Endothelial cell (in vitro differentiated cells): ENCODE data around the gene PPID. TPM values are rescaled to one million over a fixed set of nuclear protein-coding genes. Genes with fewer than 3 reads are reported as not detected.
"Not testable (repeated sequence)": the region's sequence is repeated elsewhere in the genome, so short reads cannot be mapped to it uniquely, and the experiment has no call there.

Experiments
- DNase-seq: peaks from one replicate; pipeline ENCODE4 v3.0.0; 2021; ENCODE audit warnings: low spot score
- H3K27ac Mint-ChIP-seq: one replicate; pipeline ENCODE4 v1.8.0; 2021; ENCODE audit warnings: mixed read lengths, inconsistent platforms; ENCODE audit not compliant: unreplicated experiment
- H3K27me3 Mint-ChIP-seq: one replicate; pipeline ENCODE4 v1.8.0; 2021; ENCODE audit warnings: mild to moderate bottlenecking, moderate library complexity, mixed read lengths, inconsistent platforms; ENCODE audit not compliant: unreplicated experiment
- H3K36me3 Mint-ChIP-seq: one replicate; pipeline ENCODE4 v1.8.0; 2021; ENCODE audit warnings: mild to moderate bottlenecking, low read depth, mixed read lengths, inconsistent platforms; ENCODE audit not compliant: unreplicated experiment
- H3K4me1 Mint-ChIP-seq: one replicate; pipeline ENCODE4 v1.8.0; 2021; ENCODE audit warnings: mild to moderate bottlenecking, mixed read lengths, inconsistent platforms; ENCODE audit not compliant: unreplicated experiment
- H3K4me3 Mint-ChIP-seq: one replicate; pipeline ENCODE4 v1.8.0; 2021; ENCODE audit warnings: mild to moderate bottlenecking, mixed read lengths, inconsistent platforms; ENCODE audit not compliant: unreplicated experiment
- H3K9me3 Mint-ChIP-seq: one replicate; pipeline ENCODE4 v1.8.0; 2021; ENCODE audit warnings: mixed read lengths, inconsistent platforms; ENCODE audit not compliant: unreplicated experiment
- CTCF ChIP-seq: fragments of 200-600 bp; sonication (generic); IDR thresholded peaks from one replicate; pipeline ENCODE4 v1.5.0; 2021; ENCODE audit warnings: antibody characterized with exemption; ENCODE audit not compliant: unreplicated experiment
- total RNA-seq: library from RNA; stranded (reverse); fragmentation: NEBNext Ultra II Directional; extraction: Animal tissue kit (Norgen Biotek cat#: 25700); gene quantifications from one replicate; pipeline ENCODE4 v1.2.1, GENCODE V29; 2021; ENCODE audit not compliant: unreplicated experiment

The PPID gene
- total RNA-seq, 1 donor from 2014 or later = 14.7 TPM

GRCh38 chr4:158722291-158722916, 792 bp downstream of the PPID start:
- no peak for DNase-seq
- Mint-ChIP-seq H3K27me3 (peaks cover 3% of the 10 kb centered on the region), H3K4me3 (peak overlapping the region; percentile 98), H3K4me1 (peaks cover 13% of the 10 kb centered on the region), H3K9me3 (no peaks in the 10 kb centered on the region), H3K36me3 (peaks cover 19% of the 10 kb centered on the region), H3K27ac (peak overlapping the region; percentile 95)
- TF ChIP-seq CTCF = no peak

GRCh38 chr4:158721680-158722079, 1.5 kb downstream of the PPID start:
- H3K9me3 Mint-ChIP-seq = no peaks in the 10 kb centered on the region
- no peak for DNase-seq
- peaks cover 3% of the 10 kb centered on the region for H3K27me3 Mint-ChIP-seq
- H3K36me3 Mint-ChIP-seq = peaks cover 19% of the 10 kb centered on the region
- TF ChIP-seq CTCF = no peak
- H3K27ac Mint-ChIP-seq = peak overlapping the region; percentile 54
- peak overlapping the region; percentile 98 for H3K4me3 Mint-ChIP-seq
- peaks cover 13% of the 10 kb centered on the region for H3K4me1 Mint-ChIP-seq

GRCh38 chr4:158715802-158716201, 7.4 kb downstream of the PPID start:
- no peaks in the 10 kb centered on the region for H3K9me3 Mint-ChIP-seq
- no peaks in the 10 kb centered on the region for H3K27me3 Mint-ChIP-seq
- H3K27ac Mint-ChIP-seq = no peak overlapping the region
- DNase-seq = no peak
- H3K4me3 Mint-ChIP-seq = no peak overlapping the region
- peaks cover 14% of the 10 kb centered on the region for H3K36me3 Mint-ChIP-seq
- H3K4me1 Mint-ChIP-seq = no peaks in the 10 kb centered on the region
- no peak for TF ChIP-seq CTCF

GRCh38 chr4:158714937-158715336, 8.3 kb downstream of the PPID start:
- Mint-ChIP-seq H3K36me3 (peaks cover 18% of the 10 kb centered on the region), H3K9me3 (no peaks in the 10 kb centered on the region), H3K4me1 (no peaks in the 10 kb centered on the region), H3K27ac (no peak overlapping the region), H3K4me3 (no peak overlapping the region), H3K27me3 (no peaks in the 10 kb centered on the region)
- DNase-seq = no peak
- no peak for TF ChIP-seq CTCF

- not testable (repeated sequence) for H3K27me3 Mint-ChIP-seq, H3K27ac Mint-ChIP-seq, H3K9me3 Mint-ChIP-seq, H3K4me3 Mint-ChIP-seq, DNase-seq, H3K4me1 Mint-ChIP-seq
- peaks cover 14% of the 10 kb centered on the region for H3K36me3 Mint-ChIP-seq
These were observed 10.6 kb downstream of the PPID start for GRCh38 chr4:158712622-158713021.
